GM23338 (cell line): Measurements from ENCODE around the gene RPS6KC1. TPM values are rescaled to one million over a fixed set of nuclear protein-coding genes. Genes with fewer than 3 reads are reported as not detected.
A peak's percentile ranks its signal among the peaks of the same experiment; 100 is the strongest.

Experiments used
- ATAC-seq: fragments of 200-7000 bp; cut with Tn5 transposase; 3 replicates; pipeline ENCODE4 v1.9.1; 2020
- DNase-seq: peaks from one replicate; pipeline ENCODE4 v3.0.0-alpha.2; 2015; ENCODE audit warnings: low spot score
- H2AFZ ChIP-seq: fragments of 200-600 bp; sonication (generic); 2 replicates; pipeline ENCODE4 v1.8.0; 2016; ENCODE audit warnings: antibody characterized with exemption, mild to moderate bottlenecking, moderate library complexity
- H3F3A ChIP-seq: fragments of 200-600 bp; sonication (generic); replicated peaks from 2 replicates; pipeline ENCODE4 v1.8.0; 2017; ENCODE audit warnings: antibody characterized with exemption, mixed run types, low read depth
- H3K27ac ChIP-seq: fragments of 200-600 bp; sonication (generic); 2 replicates; pipeline ENCODE4 v1.6.1; 2016; ENCODE audit warnings: low read depth
- H3K27me3 ChIP-seq: fragments of 200-600 bp; sonication (generic); 2 replicates; pipeline ENCODE4 v1.8.0; 2016; ENCODE audit warnings: mild to moderate bottlenecking, mixed run types, moderate library complexity; ENCODE audit not compliant: insufficient read depth
- H3K36me3 ChIP-seq: fragments of 200-600 bp; sonication (generic); 2 replicates; pipeline ENCODE4 v1.8.0; 2016; ENCODE audit warnings: mild to moderate bottlenecking; ENCODE audit not compliant: insufficient read depth
- H3K4me1 ChIP-seq: fragments of 200-600 bp; sonication (generic); 2 replicates; pipeline ENCODE4 v1.8.0; 2016; ENCODE audit warnings: mild to moderate bottlenecking, moderate library complexity; ENCODE audit not compliant: insufficient read depth
- H3K4me2 ChIP-seq: fragments of 200-600 bp; sonication (generic); 2 replicates; pipeline ENCODE4 v1.7.1; 2017; ENCODE audit warnings: mixed run types
- H3K4me3 ChIP-seq: fragments of 200-600 bp; sonication (generic); 2 replicates; pipeline ENCODE4 v1.6.1; 2016; ENCODE audit warnings: mixed run types
- H3K79me2 ChIP-seq: fragments of 200-600 bp; sonication (generic); replicated peaks from 2 replicates; pipeline ENCODE4 v1.8.0; 2017; ENCODE audit warnings: mild to moderate bottlenecking; ENCODE audit not compliant: insufficient read depth
- H3K9me2 ChIP-seq: fragments of 200-600 bp; sonication (generic); 2 replicates; pipeline ENCODE4 v1.8.0; 2017; ENCODE audit not compliant: insufficient read depth
- H4K20me1 ChIP-seq: fragments of 200-600 bp; sonication (generic); replicated peaks from 2 replicates; pipeline ENCODE4 v1.8.0; 2017; ENCODE audit warnings: mild to moderate bottlenecking; ENCODE audit not compliant: insufficient read depth
- H3K27ac Mint-ChIP-seq: 2 replicates; pipeline ENCODE4 v1.8.0; 2020; ENCODE audit warnings: inconsistent platforms, mild to moderate bottlenecking, moderate library complexity, mixed read lengths
- H3K27me3 Mint-ChIP-seq: 3 replicates; pipeline ENCODE4 v1.8.0; 2022; ENCODE audit warnings: low read depth, mild to moderate bottlenecking, moderate library complexity, mixed read lengths, inconsistent platforms; ENCODE audit not compliant: insufficient read depth, poor library complexity
- H3K36me3 Mint-ChIP-seq: 3 replicates; pipeline ENCODE4 v1.8.0; 2021; ENCODE audit warnings: low read depth, mild to moderate bottlenecking, inconsistent platforms, moderate library complexity, mixed read lengths
- H3K4me1 Mint-ChIP-seq: 3 replicates; pipeline ENCODE4 v1.8.0; 2020; ENCODE audit warnings: mild to moderate bottlenecking, inconsistent platforms, mixed read lengths
- H3K4me3 Mint-ChIP-seq: 3 replicates; pipeline ENCODE4 v1.8.0; 2021; ENCODE audit warnings: moderate library complexity, mild to moderate bottlenecking, inconsistent platforms, mixed read lengths
- H3K9me3 Mint-ChIP-seq: 3 replicates; pipeline ENCODE4 v1.8.0; 2020; ENCODE audit warnings: moderate library complexity, mild to moderate bottlenecking, inconsistent platforms, mixed read lengths
- CREB1 ChIP-seq: fragments of 250-450 bp; sonication (Bioruptor Pico); IDR thresholded peaks from 2 replicates; pipeline ENCODE4 v1.5.0; 2020; ENCODE audit warnings: low read depth, mild to moderate bottlenecking, moderate library complexity
- CTCF ChIP-seq, 2 experiments: fragments of 200-600 bp in 1 of 2; sonication (generic) in 1 of 2; conservative IDR thresholded peaks; 2 replicates each; pipeline versions ENCODE4 v1.5.1 to v1.6.1; 2016 to 2017; ENCODE audit warnings: antibody characterized with exemption in 2 of 2, low read depth in 2 of 2, mild to moderate bottlenecking in 2 of 2, moderate library complexity in 1 of 2
- ETS1 ChIP-seq: IDR thresholded peaks from 2 replicates; pipeline ENCODE4 v1.6.1; 2016; ENCODE audit warnings: antibody characterized with exemption
- EZH2 ChIP-seq: fragments of 200-600 bp; sonication (generic); IDR thresholded peaks from one replicate; pipeline ENCODE4 v1.8.0; 2017; ENCODE audit warnings: antibody characterized with exemption, mild to moderate bottlenecking, low read depth; ENCODE audit not compliant: unreplicated experiment
- EZH2phosphoT487 ChIP-seq: fragments of 200-600 bp; sonication (generic); IDR thresholded peaks from one replicate; pipeline ENCODE4 v1.8.1; 2018; ENCODE audit warnings: antibody characterized with exemption; ENCODE audit not compliant: unreplicated experiment
- JUNB ChIP-seq: IDR thresholded peaks from one replicate; pipeline ENCODE4 v1.6.1; 2016; ENCODE audit warnings: antibody characterized with exemption; ENCODE audit not compliant: unreplicated experiment
- NANOG ChIP-seq: IDR thresholded peaks from 2 replicates; pipeline ENCODE4 v1.6.1; 2016; ENCODE audit warnings: antibody characterized with exemption, borderline replicate concordance
- POLR2AphosphoS5 ChIP-seq: IDR thresholded peaks from 2 replicates; pipeline ENCODE4 v1.6.1; 2016; ENCODE audit warnings: antibody characterized with exemption, low read depth
- STAT1 ChIP-seq: IDR thresholded peaks from one replicate; pipeline ENCODE4 v1.6.1; 2016; ENCODE audit warnings: antibody characterized with exemption; ENCODE audit not compliant: unreplicated experiment
- ZNF114 ChIP-seq: fragments of 250-450 bp; sonication (Bioruptor Pico); IDR thresholded peaks from 2 replicates; pipeline ENCODE4 v1.5.0; 2020; ENCODE audit warnings: mild to moderate bottlenecking, moderate library complexity
- ZNF331 ChIP-seq: fragments of 250-450 bp; sonication (Bioruptor Pico); IDR thresholded peaks from 2 replicates; pipeline ENCODE4 v1.5.0; 2020; ENCODE audit warnings: low read depth, mild to moderate bottlenecking, moderate library complexity
- ZNF462 ChIP-seq: fragments of 250-450 bp; sonication (Bioruptor Pico); IDR thresholded peaks from 2 replicates; pipeline ENCODE4 v1.5.0; 2020; ENCODE audit warnings: mild to moderate bottlenecking, moderate library complexity
- polyA plus RNA-seq: library from polyadenylated mRNA; unstranded; fragments of >200 nt; fragmentation: Nextera tagmentation; extraction: Ambion mirVana; gene quantifications from 2 replicates; pipeline ENCODE4 v1.2.1, GENCODE V29; 2016
- total RNA-seq: library from RNA; depleted of rRNA; stranded (reverse); fragments of >200 nt; shearing (Covaris generic); gene quantifications from 2 replicates; pipeline ENCODE4 v1.2.3, GENCODE V29; 2014

Gene RPS6KC1
- total and polyA plus RNA-seq, 2 experiments from 2014 or later, result 7.9 to 24.9 TPM

GRCh38 chr1:213250041-213250440, 199.0 kb downstream of the RPS6KC1 start:
- Histone ChIP-seq H3K79me2 (no peaks in the 10 kb centered on the region), H3K27me3 (no peaks in the 10 kb centered on the region), H3K36me3 (no peaks in the 10 kb centered on the region), H4K20me1 (no peaks in the 10 kb centered on the region), H2AFZ (no peak overlapping the region), H3K4me1 (peaks cover 13% of the 10 kb centered on the region), H3K27ac (no peak overlapping the region), H3K4me2 (no peak overlapping the region), H3F3A (no peaks in the 10 kb centered on the region), H3K9me2 (no peaks in the 10 kb centered on the region), H3K4me3 (no peak overlapping the region)
- no peaks in the 10 kb centered on the region for H3K27me3 Mint-ChIP-seq
- TF ChIP-seq JUNB (no peak), ZNF331 (CRISPR knock-in tag) (no peak), STAT1 (no peak), ETS1 (no peak), ZNF462 (CRISPR knock-in tag) (no peak), POLR2AphosphoS5 (no peak), EZH2 (no peak), ZNF114 (CRISPR knock-in tag) (no peak), CTCF (conservative IDR thresholded peaks at IDR 0.05; ENCODE audit: low read depth in 2 of 2) (no peak), NANOG (no peak), CREB1 (no peak), EZH2phosphoT487 (no peak)
- H3K4me1 Mint-ChIP-seq, result peaks cover 20% of the 10 kb centered on the region
- ATAC-seq (peak; percentile 64), DNase-seq (no peak)
- no peaks in the 10 kb centered on the region for H3K9me3 Mint-ChIP-seq
- no peaks in the 10 kb centered on the region for H3K36me3 Mint-ChIP-seq
- no peak overlapping the region for H3K27ac Mint-ChIP-seq
- H3K4me3 Mint-ChIP-seq, result no peak overlapping the region
